ENCODE results near the gene ICAM1.

GRCh38 chr19:10269333-10270179 lies 1.4 kb upstream of the ICAM1 start:
- TF ChIP-seq CTCF (IDR thresholded peaks at IDR 0.05) (peak; percentile 91 to 96 (median 95)), POLR2A (IDR thresholded peaks at IDR 0.05) (peak in 1 of 2 donors; percentile 7)

Measured in uterus (tissue), 2 donors.